T-helper 2 cell (primary cell): ENCODE data around the gene ARHGEF18.
A peak's percentile ranks its signal among the peaks of the same experiment; 100 is the strongest.

ENCODE experiments used
- DNase-seq, 5 experiments: peaks; one replicate each; pipeline versions ENCODE4 v3.0.0 to v3.0.0-alpha.2; 2012 to 2022

Gene ARHGEF18

GRCh38 chr19:7386308-7386707 is 37.6 kb downstream of the ARHGEF18 start:
- DNase-seq, result peak in 1 of 5 experiments; percentile 44

- no peak for DNase-seq
These were observed 38.0 kb downstream of the ARHGEF18 start for GRCh38 chr19:7386769-7387168.

GRCh38 chr19:7391218-7391670 is 42.5 kb downstream of the ARHGEF18 start:
- no peak for DNase-seq

DNA sequence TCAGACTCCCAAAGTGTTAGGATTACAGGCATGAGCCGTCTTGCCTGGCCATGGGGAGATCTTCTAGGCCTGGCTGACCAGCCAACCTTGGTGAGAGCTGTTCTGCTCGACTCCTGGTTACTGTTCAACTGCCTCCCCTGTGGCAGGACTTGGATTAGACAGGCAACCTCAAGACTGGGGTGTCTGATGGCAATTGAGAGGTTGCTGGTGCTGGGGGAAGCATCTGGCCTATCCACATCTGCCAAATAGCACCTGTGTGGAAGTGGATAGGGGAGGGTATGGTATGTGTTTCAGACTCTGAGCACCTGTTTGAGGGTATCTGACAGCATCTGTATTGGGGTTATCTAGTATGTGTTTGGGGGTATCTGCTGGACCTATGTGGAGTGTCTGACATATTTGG is 44.7 kb downstream of the ARHGEF18 start:
- no peak for DNase-seq

DNA sequence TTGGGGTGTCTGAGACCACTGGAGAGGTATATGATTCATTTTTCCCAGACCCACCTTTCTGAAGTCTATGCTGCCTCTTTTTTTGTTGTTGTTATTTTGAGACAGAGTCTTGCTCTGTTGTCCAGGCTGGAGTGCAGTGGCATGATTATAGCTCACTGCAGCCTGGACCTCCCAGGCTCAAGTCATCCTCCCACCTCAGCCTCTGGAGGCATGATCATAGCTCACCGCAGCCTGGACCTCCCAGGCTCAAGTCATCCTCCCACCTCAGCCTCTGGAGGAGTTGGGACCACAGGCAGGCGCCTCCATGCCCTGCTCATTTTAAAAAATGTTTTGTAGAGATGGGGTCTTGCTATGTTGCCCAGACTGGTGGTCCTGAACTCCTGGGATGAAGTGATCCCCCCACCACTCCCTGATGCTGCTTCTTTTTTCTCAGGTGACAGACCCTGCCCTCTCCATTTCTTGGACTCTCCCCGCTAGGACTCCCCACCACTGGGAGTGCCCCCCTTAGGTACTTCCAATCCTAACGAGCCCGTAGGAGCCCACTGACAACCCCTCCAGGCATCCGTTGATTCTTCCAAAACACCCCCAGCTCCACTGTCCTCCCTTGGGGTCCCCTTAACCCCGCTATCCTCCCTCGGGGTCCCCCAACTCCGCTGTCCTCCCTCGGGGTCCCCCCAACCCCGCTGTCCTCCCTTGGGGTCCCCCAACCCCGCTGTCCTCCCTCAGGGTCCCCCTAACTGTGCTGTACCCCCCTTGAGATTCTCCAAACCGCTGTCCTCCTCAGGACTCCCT is 45.4 kb downstream of the ARHGEF18 start:
- no peak for DNase-seq

GRCh38 chr19:7394731-7395359 is 46.1 kb downstream of the ARHGEF18 start:
- DNase-seq, result peak; percentile 79 to 90 (median 85)

GRCh38 chr19:7395360-7396066 is 46.8 kb downstream of the ARHGEF18 start:
- peak in 1 of 5 experiments; percentile 26 for DNase-seq

DNA sequence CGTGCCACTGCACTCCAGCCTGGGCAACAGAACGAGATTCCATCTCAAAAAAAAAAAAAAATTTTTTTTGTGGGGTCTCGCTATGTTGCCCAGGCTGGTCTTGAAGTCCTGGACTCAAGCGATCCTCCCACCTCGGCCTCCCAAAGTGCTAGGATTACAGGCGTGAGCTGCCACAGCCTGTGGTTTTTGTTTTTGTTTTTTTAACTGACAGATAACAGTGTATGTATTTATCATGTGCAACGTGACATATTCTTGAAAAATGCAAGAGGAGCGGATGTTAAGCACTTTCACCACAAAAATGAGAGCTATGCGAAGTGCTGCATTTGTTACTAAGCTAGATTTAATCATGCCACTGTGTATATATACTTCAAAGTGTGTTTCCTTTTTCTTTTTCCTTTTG is 49.0 kb downstream of the ARHGEF18 start:
- DNase-seq, result peak in 1 of 5 experiments; percentile 50
